Stimulated activated CD8-positive, alpha-beta memory T cell treated with anti-CD3 and anti-CD28 coated beads, Interleukin-4, amount 100 ng/mL, for 1 hour (primary cell): Measurements from ENCODE around the gene KIF6.

ENCODE experiments used
- DNase-seq, 2 donors: peaks; one replicate each; pipeline ENCODE4 v3.0.0-alpha.2; 2020; ENCODE audit warnings: low read depth in 2 of 2, low spot score in 1 of 2

Gene KIF6

GRCh38 chr6:39666706-39667489 is 58.3 kb downstream of the KIF6 start:
- no peak for DNase-seq

GRCh38 chr6:39665861-39666260 is 59.3 kb downstream of the KIF6 start:
- DNase-seq, result no peak

GRCh38 chr6:39664173-39664572 is 61.0 kb downstream of the KIF6 start:
- no peak for DNase-seq

GRCh38 chr6:39657355-39658135 is 67.7 kb downstream of the KIF6 start:
- DNase-seq, result no peak

GRCh38 chr6:39654121-39654520 is 71.1 kb downstream of the KIF6 start:
- no peak for DNase-seq

- no peak for DNase-seq
Measured at GRCh38 chr6:39653612-39654011, 71.6 kb downstream of the KIF6 start.

GRCh38 chr6:39649996-39650395 is 75.2 kb downstream of the KIF6 start:
- DNase-seq, result no peak

- no peak for DNase-seq
Measured at GRCh38 chr6:39646751-39647420, 78.3 kb downstream of the KIF6 start.

GRCh38 chr6:39642270-39642669 is 82.9 kb downstream of the KIF6 start:
- no peak for DNase-seq

GRCh38 chr6:39638126-39638822 is 86.9 kb downstream of the KIF6 start:
- DNase-seq, result no peak

- no peak for DNase-seq
Measured at GRCh38 chr6:39634646-39635341, 90.4 kb downstream of the KIF6 start.

- DNase-seq, result no peak
Measured at GRCh38 chr6:39625209-39625608, 100.0 kb downstream of the KIF6 start.

- no peak for DNase-seq
Measured at GRCh38 chr6:39623750-39624149, 101.5 kb downstream of the KIF6 start.

GRCh38 chr6:39617520-39617919 is 107.7 kb downstream of the KIF6 start:
- DNase-seq, result no peak

- no peak for DNase-seq
Measured at GRCh38 chr6:39617026-39617425, 108.2 kb downstream of the KIF6 start.

- DNase-seq, result no peak
Measured at GRCh38 chr6:39615622-39616021, 109.6 kb downstream of the KIF6 start.

- DNase-seq, result no peak
Measured at GRCh38 chr6:39614393-39614950, 110.7 kb downstream of the KIF6 start.

GRCh38 chr6:39610221-39610620 is 115.0 kb downstream of the KIF6 start:
- DNase-seq, result no peak

- no peak for DNase-seq
Measured at GRCh38 chr6:39608652-39609345, 116.4 kb downstream of the KIF6 start.
